HFF-Myc (cell line): ENCODE results near the gene CREB3.

ENCODE experiments used
- DNase-seq: peaks from one replicate; pipeline ENCODE4 v3.0.0-alpha.2; 2011; ENCODE audit warnings: low read depth; ENCODE audit errors: extremely low read depth
- H3K4me3 ChIP-seq: replicated peaks from 2 replicates; pipeline ENCODE4 v1.5.1; 2011; ENCODE audit warnings: low read depth, mild to moderate bottlenecking, control low read depth, low read length
- TF ChIP-seq, protein P1 (sequence below): IDR thresholded peaks from 2 replicates; pipeline ENCODE4 v1.5.1; 2012; ENCODE audit warnings: mild to moderate bottlenecking, low read depth, low read length, control low read depth; ENCODE audit errors: missing control alignments

CREB3 gene

DNA sequence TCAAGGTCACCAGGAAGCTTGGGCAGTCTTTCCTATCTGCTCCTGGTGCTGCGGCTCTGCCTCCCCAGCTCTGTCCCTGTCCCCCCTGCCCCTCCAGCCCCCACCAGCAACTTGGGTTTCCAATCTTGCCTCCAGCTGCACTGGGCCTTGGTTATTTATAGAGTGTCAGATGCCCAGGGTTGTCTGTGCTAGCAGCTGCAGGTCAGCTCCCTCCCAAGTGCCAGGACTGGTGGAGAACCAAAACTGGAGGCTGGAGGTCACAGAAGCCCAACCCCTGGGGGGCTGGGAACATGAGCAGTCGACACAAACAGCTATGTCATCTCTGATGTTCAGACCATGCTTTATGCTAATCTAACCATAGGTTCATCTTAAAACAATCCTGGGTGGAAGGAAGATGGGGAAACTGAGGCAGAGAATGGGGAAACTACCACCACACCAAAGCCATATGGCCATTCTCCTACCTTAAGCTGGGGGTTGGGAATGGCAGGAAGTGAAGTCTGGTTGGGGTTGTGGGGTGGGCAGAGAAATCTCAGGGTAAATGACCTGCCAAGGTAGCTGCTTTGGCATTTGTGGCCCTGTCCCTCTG, 44.4 kb upstream of the CREB3 start:
- no peak for DNase-seq
- peak overlapping the region; percentile 100 for H3K4me3 ChIP-seq
- TF ChIP-seq, protein P1, sequence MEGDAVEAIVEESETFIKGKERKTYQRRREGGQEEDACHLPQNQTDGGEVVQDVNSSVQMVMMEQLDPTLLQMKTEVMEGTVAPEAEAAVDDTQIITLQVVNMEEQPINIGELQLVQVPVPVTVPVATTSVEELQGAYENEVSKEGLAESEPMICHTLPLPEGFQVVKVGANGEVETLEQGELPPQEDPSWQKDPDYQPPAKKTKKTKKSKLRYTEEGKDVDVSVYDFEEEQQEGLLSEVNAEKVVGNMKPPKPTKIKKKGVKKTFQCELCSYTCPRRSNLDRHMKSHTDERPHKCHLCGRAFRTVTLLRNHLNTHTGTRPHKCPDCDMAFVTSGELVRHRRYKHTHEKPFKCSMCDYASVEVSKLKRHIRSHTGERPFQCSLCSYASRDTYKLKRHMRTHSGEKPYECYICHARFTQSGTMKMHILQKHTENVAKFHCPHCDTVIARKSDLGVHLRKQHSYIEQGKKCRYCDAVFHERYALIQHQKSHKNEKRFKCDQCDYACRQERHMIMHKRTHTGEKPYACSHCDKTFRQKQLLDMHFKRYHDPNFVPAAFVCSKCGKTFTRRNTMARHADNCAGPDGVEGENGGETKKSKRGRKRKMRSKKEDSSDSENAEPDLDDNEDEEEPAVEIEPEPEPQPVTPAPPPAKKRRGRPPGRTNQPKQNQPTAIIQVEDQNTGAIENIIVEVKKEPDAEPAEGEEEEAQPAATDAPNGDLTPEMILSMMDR: no peak

DNA sequence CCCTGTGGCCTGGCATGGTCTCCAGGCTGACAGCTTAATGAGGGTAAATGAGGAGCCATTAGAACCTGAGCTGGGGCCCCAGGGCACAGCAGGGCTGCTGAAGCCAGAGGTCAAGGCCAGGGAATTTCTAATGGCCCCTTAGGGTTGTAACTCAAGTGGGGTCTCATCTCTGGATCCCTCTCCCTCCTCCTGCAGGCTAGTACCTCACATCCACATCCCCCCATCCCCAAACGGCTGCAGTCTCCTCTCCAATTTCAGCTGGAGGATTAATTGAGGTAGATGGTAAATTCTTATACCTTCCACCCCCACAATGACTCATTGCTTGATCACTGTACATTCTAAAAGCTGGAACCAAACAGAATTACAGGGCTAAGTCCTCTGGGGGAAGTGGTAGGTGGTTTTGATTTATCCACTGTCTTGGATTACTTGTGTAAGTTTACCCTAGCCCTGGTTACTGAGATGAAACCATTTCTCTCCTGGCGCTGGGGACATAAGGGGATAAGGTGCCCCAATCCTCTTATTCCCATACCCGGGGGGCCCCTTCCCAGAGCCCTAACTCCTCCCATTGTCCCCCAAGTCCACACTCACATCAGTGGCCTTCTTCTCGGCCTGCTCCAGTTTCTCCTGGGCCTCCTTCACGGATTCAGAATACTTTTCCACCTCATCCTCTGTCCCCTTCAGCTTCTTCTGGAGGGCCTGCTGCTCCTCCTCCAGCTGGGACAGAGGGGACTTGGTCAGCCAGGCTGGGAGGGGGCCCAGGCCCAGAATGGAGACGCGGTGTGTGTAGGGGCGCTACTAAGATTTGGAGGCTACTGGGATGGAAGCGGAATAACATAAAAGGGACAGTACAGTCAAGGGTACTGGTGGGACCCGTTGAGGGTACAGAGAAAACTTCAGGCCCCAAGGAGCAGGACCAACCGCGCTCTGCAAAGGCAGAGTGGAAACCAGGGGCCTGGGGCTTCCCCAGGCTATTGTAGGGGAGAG, 43.6 kb upstream of the CREB3 start:
- H3K4me3 ChIP-seq: peak overlapping the region; percentile 100
- DNase-seq: peak; percentile 71
- TF ChIP-seq, protein P1: no peak

DNA sequence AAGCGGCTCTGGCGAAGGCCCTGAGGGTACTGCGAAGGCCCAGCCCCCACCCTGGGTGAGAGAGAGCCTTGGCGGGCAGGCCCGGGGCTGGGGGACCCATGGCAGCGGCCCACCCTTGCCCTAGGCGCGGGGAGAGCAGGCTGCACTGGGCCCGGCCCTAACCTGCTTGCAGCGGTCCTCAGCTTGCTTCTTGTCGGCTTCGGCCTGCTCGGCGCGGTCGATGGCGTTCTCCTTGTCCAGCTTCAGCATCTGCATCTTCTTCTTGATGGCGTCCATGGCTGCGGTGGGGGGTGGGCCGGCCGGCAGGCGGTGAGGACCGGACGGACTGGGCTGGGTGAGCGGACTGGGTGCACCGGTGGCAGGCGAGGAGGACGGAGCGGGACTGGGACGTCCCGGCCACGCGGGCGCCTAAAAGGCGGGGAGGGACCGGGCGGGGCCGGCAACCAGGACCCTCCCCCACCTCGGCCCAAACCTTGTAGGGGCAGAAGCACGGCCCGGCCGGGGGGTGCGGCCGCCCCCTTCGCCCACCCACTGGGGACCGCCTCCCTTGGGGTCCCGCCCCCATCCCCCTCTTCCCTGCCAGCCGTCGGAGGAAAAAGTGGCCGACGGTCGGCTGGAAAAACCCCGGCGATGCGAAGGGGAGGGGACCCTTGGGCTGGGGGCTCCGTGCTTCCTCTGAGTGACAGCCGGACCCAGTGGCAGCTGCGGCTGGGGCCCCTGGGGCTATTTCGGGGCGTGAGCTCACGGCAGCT, 42.7 kb upstream of the CREB3 start, which contains the start of gene TPM2:
TSS of gene TPM2 (minus strand) at position 384 of the 752 bp plus-strand sequence. CDS start at position 276, 108 bp downstream.
- TF ChIP-seq, protein P1: no peak
- H3K4me3 ChIP-seq: peak within 1 kb of the TSS; percentile 100
- DNase-seq: no peak

DNA sequence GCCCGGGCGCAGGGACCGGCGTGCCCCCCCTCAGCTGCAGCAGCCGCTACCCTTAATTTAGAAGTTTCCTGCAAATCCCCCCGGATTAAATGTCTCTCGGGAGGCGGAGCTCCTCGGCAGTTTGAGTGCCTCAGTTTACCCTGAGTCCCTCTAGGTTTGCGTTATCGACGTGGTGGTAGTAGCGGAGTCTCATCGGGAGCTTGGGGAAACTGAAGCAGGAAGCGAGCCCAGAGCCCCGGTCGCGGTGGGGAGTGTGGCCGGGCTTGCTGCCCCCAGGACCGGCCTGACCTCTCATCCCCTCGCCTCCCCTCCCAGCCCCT, 42.2 kb upstream of the CREB3 start:
- no peak for DNase-seq
- TF ChIP-seq, protein P1: no peak
- peak overlapping the region; percentile 100 for H3K4me3 ChIP-seq

DNA sequence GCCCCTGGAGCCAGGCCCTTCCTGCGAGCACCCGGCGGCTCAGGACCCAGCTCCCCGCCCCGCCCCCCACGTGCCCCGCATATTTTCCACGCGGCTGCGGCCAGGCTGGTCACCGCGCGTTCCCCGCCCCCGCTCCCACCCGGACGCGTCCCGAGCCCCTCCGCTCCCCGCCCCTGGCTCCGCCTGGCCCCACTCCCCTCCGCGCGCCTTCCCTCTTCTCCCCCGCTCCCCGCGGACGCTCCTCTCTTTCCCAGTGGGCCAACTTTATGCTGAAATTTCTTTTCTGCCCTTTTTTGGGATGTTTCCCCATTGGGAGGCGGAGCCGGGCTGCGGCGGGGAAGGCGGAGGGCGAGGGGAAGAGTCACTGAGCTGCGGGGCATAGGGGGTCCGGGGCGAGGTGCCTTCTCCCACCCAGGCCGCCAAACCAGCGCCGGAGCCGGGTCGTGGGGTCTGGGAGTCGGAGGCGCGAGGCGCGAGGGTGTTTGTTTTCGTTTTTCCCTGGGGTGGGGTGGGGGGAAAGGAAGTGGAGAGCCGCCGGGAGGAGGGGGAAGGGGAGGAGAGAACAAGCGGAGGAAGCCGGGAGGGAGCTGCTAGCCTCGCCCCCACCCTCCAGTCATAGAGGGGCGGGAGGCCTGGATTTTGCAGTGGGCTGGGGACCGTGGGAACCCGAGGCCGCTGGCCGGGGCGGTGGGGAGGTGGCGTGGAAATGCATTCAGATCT, 41.7 kb upstream of the CREB3 start:
- peak overlapping the region; percentile 100 for H3K4me3 ChIP-seq
- TF ChIP-seq, protein P1: no peak
- no peak for DNase-seq

DNA sequence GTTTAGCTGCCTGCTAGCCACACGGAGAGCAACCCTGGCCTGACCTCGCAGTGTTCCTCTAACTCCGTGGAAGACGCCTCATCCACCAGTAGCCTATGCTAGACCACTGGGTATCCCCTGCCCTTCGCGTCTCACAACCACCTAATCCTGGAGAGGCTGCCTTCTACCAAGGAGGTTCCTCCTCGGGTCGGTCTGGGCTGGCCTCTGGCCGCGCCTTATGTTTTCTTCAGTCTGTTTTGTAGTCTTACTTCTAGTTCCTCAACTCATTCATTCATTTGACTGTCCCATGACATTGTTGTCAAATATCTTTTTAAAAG, 41.2 kb upstream of the CREB3 start:
- peak overlapping the region; percentile 100 for H3K4me3 ChIP-seq
- no peak for DNase-seq
- TF ChIP-seq, protein P1: no peak
